OCI-LY7 (cell line): Measurements from ENCODE around the gene PPL. TPM values are rescaled to one million over a fixed set of nuclear protein-coding genes. Genes with fewer than 3 reads are reported as not detected.

ENCODE experiments used
- BruUV-seq: library from RNA; stranded (reverse); fragments of 400-500 nt; replicated peaks from 2 replicates; lab custom pipeline; 2021; lab: Mats Ljungman, UMichigan
- CTCF ChIA-PET: fragments of 300-600 bp; sonication (Branson Sonifier 250); formaldehyde crosslinking; loops from one replicate; lab custom pipeline; 2022; ENCODE audit warnings: antibody characterized with exemption; ENCODE audit not compliant: unreplicated experiment; lab: Charles Lee
- POLR2A ChIA-PET: fragments of 300-600 bp; sonication (Branson Sonifier 250); formaldehyde crosslinking; loops from one replicate; lab custom pipeline; 2022; ENCODE audit warnings: antibody characterized with exemption; lab: Charles Lee
- DNase-seq: peaks from one replicate; pipeline ENCODE4 v3.0.0-alpha.2; 2015; ENCODE audit warnings: low spot score
- H2AFZ ChIP-seq: fragments of 200-600 bp; sonication (generic), shearing (Covaris generic); 2 replicates; pipeline ENCODE4 v1.6.1; 2014; ENCODE audit warnings: mild to moderate bottlenecking, antibody characterized with exemption, low read length, moderate library complexity
- H3K27ac ChIP-seq: fragments of 200-600 bp; sonication (generic); 2 replicates; pipeline ENCODE4 v1.5.1; 2014; ENCODE audit warnings: mixed run types, low read depth, mild to moderate bottlenecking, moderate library complexity, low read length, inconsistent platforms; ENCODE audit not compliant: poor library complexity, severe bottlenecking
- H3K36me3 ChIP-seq: fragments of 200-600 bp; sonication (generic); 2 replicates; pipeline ENCODE4 v1.6.1; 2014; ENCODE audit warnings: mild to moderate bottlenecking, antibody characterized with exemption, low read length, moderate library complexity, mixed read lengths; ENCODE audit not compliant: insufficient read depth
- H3K4me1 ChIP-seq: fragments of 200-600 bp; sonication (generic); 2 replicates; pipeline ENCODE4 v1.5.1; 2014; ENCODE audit warnings: mild to moderate bottlenecking, low read length; ENCODE audit not compliant: insufficient read depth, poor library complexity, severe bottlenecking
- H3K4me2 ChIP-seq: fragments of 200-600 bp; sonication (generic); 2 replicates; pipeline ENCODE4 v1.6.1; 2014; ENCODE audit warnings: mild to moderate bottlenecking, low read length
- H3K4me3 ChIP-seq: fragments of 200-600 bp; sonication (generic); 2 replicates; pipeline ENCODE4 v1.5.1; 2014; ENCODE audit warnings: mild to moderate bottlenecking, low read depth, low read length; ENCODE audit not compliant: poor library complexity, severe bottlenecking
- H3K79me2 ChIP-seq: fragments of 200-600 bp; sonication (generic); 2 replicates; pipeline ENCODE4 v1.6.1; 2016; ENCODE audit warnings: low read depth, mild to moderate bottlenecking, low read length, moderate library complexity, mixed read lengths; ENCODE audit not compliant: insufficient read depth
- H3K9me2 ChIP-seq: fragments of 200-600 bp; sonication (generic); 2 replicates; pipeline ENCODE4 v1.6.1; 2016; ENCODE audit warnings: mild to moderate bottlenecking, low read length, mixed read lengths; ENCODE audit not compliant: insufficient read depth
- H3K9me3 ChIP-seq: fragments of 200-600 bp; sonication (generic); 2 replicates; pipeline ENCODE4 v1.6.1; 2014; ENCODE audit warnings: mild to moderate bottlenecking, mixed run types, low read length, mixed read lengths
- H4K20me1 ChIP-seq: fragments of 200-600 bp; sonication (generic); 2 replicates; pipeline ENCODE4 v1.6.1; 2014; ENCODE audit warnings: mild to moderate bottlenecking, antibody characterized with exemption, low read length, moderate library complexity, mixed read lengths; ENCODE audit not compliant: insufficient read depth
- CTCF ChIP-seq: fragments of 200-600 bp; sonication (generic); conservative IDR thresholded peaks from 2 replicates; pipeline ENCODE4 v1.5.1; 2014; ENCODE audit warnings: mild to moderate bottlenecking, antibody characterized with exemption, low read length, moderate library complexity, mixed read lengths
- EZH2phosphoT487 ChIP-seq: fragments of 200-600 bp; sonication (generic); IDR thresholded peaks from 2 replicates; pipeline ENCODE4 v1.6.1; 2018; ENCODE audit warnings: low read depth, borderline replicate concordance, mild to moderate bottlenecking, mixed run types, antibody characterized with exemption, low read length, moderate library complexity, mixed read lengths
- intact Hi-C: fragments of 100-400 bp; cut with micrococcal nuclease; formaldehyde crosslinking; loops from one replicate; pipeline ENCODE4 v1.10.0; 2022; ENCODE audit not compliant: unreplicated experiment
- total RNA-seq, 2 experiments: library from RNA; depleted of rRNA in 1 of 2; stranded (reverse); fragments of >200 nt in 1 of 2; shearing (Covaris generic) in 1 of 2; gene quantifications; 2 replicates each; pipeline ENCODE4 v1.2.3, GENCODE V29; 2014 to 2022

PPL gene
- total RNA-seq, 2 experiments from 2014 or later = not detected

GRCh38 chr16:4904108-4904941, 32.6 kb downstream of the PPL start:
- DNase-seq = no peak
- no peaks in the 10 kb centered on the region for H3K9me2 ChIP-seq
- no peaks in the 10 kb centered on the region for H3K79me2 ChIP-seq
- H3K9me3 ChIP-seq = no peaks in the 10 kb centered on the region
- no TSS peak for BruUV-seq
- intact Hi-C loops = no loop called here
- H3K4me3 ChIP-seq = no peak overlapping the region
- H3K36me3 ChIP-seq = no peaks in the 10 kb centered on the region
- no peaks in the 10 kb centered on the region for H4K20me1 ChIP-seq
- no peaks in the 10 kb centered on the region for H3K4me1 ChIP-seq
- ChIA-PET CTCF (no interaction called here), POLR2A (interaction anchor here (0.5 kb wide), 1 partner anchor 80 kb away, joined by 3 read pairs; no protein-coding TSS in a partner anchor)
- no peak overlapping the region for H3K27ac ChIP-seq
- H3K4me2 ChIP-seq = no peak overlapping the region
- H2AFZ ChIP-seq = no peak overlapping the region
- TF ChIP-seq EZH2phosphoT487 (no peak), CTCF (no peak)

- Histone ChIP-seq H3K4me2 (no peak overlapping the region), H3K79me2 (no peaks in the 10 kb centered on the region), H3K4me1 (no peaks in the 10 kb centered on the region), H3K4me3 (no peak overlapping the region), H4K20me1 (no peaks in the 10 kb centered on the region), H3K27ac (no peak overlapping the region), H3K9me2 (no peaks in the 10 kb centered on the region), H2AFZ (no peak overlapping the region), H3K36me3 (no peaks in the 10 kb centered on the region), H3K9me3 (no peaks in the 10 kb centered on the region)
- TF ChIP-seq CTCF (no peak), EZH2phosphoT487 (no peak)
- intact Hi-C loops = no loop called here
- POLR2A ChIA-PET = no interaction called here
- CTCF ChIA-PET = no interaction called here
- no TSS peak for BruUV-seq
- DNase-seq = no peak
Measured at GRCh38 chr16:4902038-4902437, 34.9 kb downstream of the PPL start.

GRCh38 chr16:4900750-4901149, 36.2 kb downstream of the PPL start:
- no peak overlapping the region for H3K27ac ChIP-seq
- ChIA-PET CTCF (no interaction called here), POLR2A (interaction anchor here (0.7 kb wide), 1 partner anchor 188 kb away, joined by 5 read pairs; no protein-coding TSS in a partner anchor)
- no peak overlapping the region for H2AFZ ChIP-seq
- intact Hi-C loops = no loop called here
- no TSS peak for BruUV-seq
- H3K4me2 ChIP-seq = no peak overlapping the region
- no peak for DNase-seq
- H4K20me1 ChIP-seq = no peaks in the 10 kb centered on the region
- H3K4me3 ChIP-seq = no peak overlapping the region
- H3K9me2 ChIP-seq = no peaks in the 10 kb centered on the region
- TF ChIP-seq EZH2phosphoT487 = no peak
- H3K79me2 ChIP-seq = no peaks in the 10 kb centered on the region
- H3K9me3 ChIP-seq = no peaks in the 10 kb centered on the region
- no peaks in the 10 kb centered on the region for H3K36me3 ChIP-seq
- H3K4me1 ChIP-seq = no peaks in the 10 kb centered on the region
